Measurements from ENCODE around the gene ZNF148.

- no peak for TF ChIP-seq POLR2A (IDR thresholded peaks at IDR 0.05)
- TF ChIP-seq CTCF (IDR thresholded peaks at IDR 0.05 in 4 of 5, conservative IDR thresholded peaks at IDR 0.05 in 1 of 5): no peak
Measured at GRCh38 chr3:125200731-125201139, 174.4 kb downstream of the ZNF148 start.
